Measurements from ENCODE around the gene PLCG1.

Gene PLCG1

DNA sequence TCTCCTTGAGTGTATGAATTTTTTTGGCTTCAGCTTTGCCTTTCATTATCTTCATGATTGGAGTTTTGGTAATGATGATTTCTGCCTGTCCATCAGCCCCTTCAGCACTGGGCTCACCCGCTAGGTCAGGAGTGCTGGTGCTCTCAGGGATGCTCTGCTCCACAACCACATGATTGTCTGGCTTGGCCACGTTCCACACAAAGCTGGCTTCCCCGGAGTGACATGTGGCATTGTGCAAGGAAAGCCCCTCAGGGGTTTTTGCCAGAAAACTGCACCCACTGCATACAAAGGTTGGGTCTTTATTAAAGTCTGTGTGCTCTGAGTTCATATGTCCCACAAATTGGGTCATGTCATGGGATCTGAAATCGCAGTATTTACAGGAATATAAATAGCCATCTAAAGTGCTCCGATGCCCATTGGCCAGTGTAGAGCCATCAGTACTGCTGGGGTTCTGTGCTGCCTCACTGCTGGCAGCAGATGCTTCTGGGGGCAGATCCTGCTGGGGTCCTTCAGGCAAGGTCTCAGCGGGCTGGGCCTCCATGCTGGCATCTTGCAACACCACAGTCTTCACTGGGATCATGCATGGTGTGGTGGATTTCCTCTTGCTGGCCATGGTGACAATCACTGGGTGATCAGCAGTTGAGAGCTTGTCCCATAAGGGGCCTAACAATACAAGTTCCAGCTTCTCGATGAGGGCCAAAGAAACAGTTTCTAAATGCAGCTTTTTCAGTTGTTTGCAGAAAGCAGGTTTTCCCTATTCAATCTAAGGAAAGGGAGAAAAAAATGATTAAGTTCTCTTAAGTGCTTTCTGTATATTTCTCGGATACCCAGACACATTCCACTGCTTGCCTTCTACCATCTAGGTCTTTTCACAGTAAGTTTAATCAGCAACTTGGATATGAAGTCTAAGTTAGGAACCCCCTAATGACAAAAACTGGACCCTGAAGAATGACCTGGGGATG is 67.2 kb downstream of the PLCG1 start:
- no peak overlapping the region for H3K4me3 ChIP-seq (ENCODE audit: low read depth, low read length)

DNA sequence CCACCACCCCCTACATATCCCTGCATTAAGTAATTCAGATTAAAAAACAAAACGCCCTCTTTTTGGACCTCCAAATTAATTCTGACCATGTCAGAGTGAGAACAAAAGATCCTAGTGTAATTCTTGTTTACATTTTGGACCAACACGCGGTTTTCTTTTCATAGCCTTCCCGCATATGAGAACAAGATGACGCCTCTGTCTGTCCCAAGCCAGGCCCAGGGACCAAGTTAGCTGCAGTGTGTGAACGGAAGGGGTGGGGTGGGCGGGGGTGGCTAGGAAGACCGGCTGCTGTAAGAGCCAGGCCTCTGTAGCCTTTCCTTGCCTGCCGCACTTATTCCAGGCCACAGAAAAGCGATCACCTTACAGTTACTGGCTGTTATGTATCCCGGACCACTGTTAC is 68.0 kb downstream of the PLCG1 start:
- H3K4me3 ChIP-seq (ENCODE audit: low read depth, low read length): no peak overlapping the region

DNA sequence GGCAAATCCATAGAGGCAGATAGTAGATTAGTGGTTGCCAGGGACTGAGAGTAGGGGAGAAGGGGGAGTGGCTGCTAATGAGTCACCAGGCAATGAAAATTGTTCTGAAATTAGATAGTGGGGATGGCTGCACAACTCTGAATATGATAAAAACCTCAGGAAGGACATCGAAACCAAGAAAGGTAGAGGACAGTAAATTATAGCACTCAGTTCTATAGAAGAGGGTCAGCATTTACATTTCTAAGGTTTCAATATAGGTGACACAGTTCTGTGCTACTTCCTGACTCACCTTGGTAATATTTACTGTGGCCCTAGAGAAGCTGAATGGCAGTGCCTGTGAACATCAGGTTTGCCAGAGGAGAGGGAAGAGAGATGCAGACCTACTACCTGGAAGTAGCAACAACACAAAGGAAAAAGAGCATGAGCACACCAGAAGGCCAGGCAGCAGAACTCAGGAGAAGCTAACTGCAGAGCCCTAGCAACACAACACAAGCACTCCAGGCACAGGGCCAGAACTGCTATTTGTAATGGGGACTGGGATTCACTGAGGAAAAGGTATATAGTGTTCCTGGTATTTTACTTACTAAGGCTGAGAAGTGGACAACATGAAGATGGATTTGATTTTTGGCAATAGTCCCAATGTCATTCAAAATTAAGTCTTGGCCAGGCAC is 75.9 kb downstream of the PLCG1 start:
- no peak overlapping the region for H3K4me3 ChIP-seq (ENCODE audit: low read depth, low read length)

DNA sequence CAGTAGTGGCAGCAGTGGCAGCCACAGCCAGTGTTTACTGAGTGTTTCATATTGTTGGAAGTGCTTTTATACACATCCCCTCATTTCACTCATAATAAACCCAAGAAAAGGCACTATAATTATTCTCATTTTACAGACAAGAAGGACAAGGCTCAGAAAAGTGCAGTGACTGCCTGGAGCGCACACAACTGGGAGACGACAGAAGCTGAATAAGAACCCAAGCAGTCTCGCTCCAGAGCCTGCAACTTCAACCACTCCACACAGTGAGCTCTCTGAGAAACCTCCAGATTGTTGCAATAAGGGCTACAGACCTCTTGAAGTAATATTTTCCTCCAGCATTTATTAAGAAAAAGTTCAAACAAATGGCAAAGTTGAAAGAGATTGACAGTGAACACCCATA is 76.9 kb downstream of the PLCG1 start:
- no peak overlapping the region for H3K4me3 ChIP-seq (ENCODE audit: low read depth, low read length)

DNA sequence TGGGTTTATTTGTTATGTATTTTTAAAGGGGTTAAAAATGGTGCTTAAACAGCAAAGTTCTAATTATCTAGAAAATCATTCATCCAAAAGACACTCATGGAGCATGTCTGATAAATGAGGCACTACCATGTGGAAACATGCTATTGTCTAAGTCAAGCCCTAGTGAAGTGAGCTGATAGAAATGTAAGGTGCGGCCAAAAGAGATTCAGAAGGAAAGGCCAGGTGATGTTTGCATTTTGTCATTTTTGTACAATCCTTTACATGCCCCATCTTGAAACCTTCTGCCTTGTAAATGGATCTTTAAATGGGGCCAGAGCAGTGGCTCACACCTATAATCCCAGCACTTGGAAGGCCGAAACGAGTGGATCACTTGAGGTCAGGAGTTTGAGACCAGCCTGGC is 77.3 kb downstream of the PLCG1 start:
- no peak overlapping the region for H3K4me3 ChIP-seq (ENCODE audit: low read depth, low read length)

DNA sequence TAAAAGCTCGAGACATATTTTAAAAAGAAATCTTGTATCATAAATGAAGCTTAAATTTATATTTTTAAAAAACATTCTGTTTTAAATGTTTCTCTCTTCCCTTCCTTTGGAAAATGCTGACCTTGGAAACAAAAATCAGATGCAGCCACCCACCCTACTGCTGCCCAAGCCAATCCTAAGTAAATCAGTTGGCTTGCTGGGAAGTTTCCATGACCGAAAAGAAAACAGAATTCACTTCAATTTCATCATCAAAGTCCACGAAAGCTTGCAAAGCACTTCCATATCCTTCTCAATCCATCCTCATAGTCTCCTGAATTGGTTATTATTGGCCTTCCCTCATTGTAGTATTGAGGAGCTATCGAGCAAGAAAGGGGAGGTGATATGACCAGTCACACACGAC is 80.1 kb downstream of the PLCG1 start:
- H3K4me3 ChIP-seq (ENCODE audit: low read depth, low read length): no peak overlapping the region

DNA sequence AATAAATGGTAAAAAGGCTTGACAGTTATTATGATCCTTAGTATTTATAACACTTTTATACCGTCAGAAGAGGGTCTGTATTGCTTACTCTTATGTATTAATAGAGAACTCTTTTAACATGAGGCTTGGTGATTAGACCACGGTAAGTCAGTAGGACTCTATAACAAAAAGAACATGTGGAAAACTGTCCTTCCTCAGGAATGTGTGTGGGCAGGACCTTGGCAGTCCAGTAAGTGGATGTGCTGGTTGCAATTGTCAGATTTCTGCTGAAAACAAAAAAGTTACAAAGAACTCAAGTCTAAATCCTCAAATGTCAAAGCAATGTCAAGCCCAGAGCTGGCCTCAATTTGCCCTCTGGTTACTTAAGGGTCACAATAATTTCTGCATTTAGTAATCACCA is 81.1 kb downstream of the PLCG1 start:
- no peak overlapping the region for H3K4me3 ChIP-seq (ENCODE audit: low read depth, low read length)

DNA sequence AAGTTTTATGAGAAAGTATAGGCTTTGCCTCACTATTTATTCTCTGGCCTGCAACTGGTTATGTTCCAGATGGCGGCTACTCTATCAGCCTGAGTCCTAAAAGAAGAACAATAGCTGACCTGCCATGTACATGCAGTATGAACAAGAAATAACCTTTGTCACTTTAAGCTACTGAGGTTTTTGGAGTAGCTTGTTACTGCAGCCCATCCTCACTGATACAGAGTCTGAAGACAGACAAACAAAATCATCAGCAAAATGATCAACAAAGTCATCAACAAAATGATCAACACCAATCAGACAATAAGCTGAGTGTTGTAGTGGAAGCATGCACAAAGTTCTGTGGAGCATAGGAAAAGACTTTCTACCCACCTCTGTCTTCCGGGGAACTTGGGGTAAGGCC is 82.5 kb downstream of the PLCG1 start:
- no peak overlapping the region for H3K4me3 ChIP-seq (ENCODE audit: low read depth, low read length)

DNA sequence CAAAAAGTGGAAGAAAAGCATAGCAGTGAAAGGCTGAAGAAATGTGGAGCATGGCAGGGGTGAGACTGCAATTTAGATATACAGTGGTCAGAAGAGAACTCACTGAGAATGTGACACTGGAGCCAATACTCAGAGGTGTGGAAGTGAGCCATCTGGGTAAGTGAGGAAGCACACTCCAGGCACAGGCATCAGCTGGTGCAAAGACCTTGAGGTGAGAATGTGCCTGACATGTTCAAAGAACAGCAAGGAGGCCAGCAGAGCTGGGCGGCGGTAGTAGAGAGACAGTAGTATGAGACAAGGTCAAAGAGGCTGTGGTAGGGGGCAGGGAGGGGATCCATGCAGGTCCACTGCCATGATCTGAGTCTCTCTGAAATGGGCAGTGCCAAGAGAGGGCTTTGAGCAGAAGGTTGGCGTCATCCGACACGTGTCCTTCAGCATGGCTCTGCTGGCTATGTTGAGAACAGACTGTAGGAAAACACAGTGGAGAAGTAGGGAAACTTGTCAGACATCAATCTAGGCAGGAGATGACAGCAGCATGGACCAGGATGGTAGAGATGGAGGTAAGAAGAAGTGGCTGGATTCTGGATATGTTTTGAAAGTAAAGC is 84.4 kb downstream of the PLCG1 start:
- H3K4me3 ChIP-seq (ENCODE audit: low read depth, low read length): no peak overlapping the region

DNA sequence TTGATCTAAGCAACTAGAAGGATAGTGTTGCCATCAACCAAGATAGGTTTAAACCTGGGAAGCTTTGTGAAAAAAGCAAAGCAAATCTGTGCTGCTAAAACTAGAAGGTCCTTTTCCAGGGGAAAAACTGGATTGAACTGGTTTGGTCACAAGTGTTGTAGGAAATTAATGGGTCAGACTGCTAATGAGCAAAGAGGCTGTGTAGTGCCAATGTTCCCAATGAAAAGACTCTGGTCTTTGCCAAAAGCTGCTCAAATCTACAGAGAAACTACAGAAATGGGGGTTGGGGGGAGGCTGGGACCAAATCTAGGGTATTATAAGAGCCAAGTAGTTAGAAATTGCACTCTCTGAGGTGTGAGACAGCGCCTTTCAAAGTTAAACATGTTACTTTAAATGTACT is 85.0 kb downstream of the PLCG1 start:
- no peak overlapping the region for H3K4me3 ChIP-seq (ENCODE audit: low read depth, low read length)

DNA sequence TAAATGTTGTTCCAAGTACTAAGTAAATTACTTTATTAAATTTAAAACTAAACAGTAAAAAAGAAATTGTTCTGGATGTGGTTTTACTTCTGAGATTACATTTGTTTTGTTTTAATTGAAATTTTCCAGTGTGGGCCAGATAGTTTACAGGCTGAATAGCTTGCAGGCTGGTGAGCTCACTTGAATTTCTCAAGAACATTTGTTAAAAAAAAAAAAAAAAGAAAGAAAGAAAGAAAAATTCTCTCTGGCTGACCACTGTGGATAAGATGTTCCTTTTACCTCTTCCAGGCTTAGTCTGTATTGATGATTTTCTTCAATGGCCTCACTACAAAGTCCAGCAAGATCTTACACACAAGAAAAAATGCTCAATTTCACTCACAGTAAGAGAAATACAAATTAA is 85.4 kb downstream of the PLCG1 start:
- no peak overlapping the region for H3K4me3 ChIP-seq (ENCODE audit: low read depth, low read length)

DNA sequence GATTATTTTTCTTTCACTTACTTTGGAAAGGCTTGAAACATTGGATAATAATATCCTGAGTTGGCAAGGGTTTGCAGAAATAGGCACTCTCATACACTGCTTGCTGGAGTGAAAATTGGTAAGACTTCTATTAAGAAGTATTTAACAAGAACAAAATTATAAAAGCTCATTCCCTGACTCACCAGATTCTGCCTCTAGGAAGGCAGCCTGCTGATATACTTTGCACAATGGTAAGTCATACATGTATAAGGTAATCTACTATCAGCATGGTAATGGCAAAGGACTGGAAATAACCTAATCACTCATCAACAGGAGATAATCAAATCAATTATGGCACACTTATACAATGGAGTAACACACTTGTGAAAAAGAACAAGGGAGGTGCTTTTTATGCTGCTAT is 85.8 kb downstream of the PLCG1 start:
- H3K4me3 ChIP-seq (ENCODE audit: low read depth, low read length): no peak overlapping the region

DNA sequence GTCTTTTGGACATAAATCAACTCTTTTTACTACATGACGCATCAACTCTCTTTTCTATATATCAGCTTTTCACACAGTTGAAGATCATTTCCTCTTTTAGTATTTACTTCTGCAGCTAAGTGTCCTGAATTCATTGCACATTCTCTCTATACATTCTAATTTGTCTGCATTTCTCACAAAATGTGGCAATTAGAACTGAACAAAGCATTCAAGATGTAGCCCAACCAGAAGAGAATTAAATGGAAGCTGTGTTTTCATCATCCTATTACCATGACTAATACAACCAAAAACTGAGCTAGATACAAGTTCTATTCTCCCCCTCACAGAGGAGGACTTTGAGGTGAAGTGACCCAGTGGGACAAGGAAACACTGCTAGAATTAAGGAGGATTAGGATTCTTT is 86.9 kb downstream of the PLCG1 start:
- no peak overlapping the region for H3K4me3 ChIP-seq (ENCODE audit: low read depth, low read length)

DNA sequence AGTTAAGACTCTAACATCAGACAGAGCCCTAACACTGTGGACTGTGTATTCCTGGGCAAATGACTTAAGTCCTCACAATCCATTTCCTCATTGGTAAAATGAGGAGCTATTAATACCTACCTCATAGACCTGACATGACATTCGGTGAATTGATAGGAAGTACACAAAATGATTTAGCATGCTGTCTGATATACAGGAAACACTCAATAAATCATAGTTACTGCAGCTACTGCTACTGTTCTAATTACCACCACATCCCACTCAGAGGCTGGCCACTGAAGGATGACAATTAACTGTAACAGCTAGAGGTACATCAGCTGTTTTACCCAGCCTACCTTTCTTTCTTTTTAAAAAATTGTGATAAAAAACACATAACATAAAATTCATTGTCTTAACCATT is 87.7 kb downstream of the PLCG1 start:
- H3K4me3 ChIP-seq (ENCODE audit: low read depth, low read length): no peak overlapping the region

DNA sequence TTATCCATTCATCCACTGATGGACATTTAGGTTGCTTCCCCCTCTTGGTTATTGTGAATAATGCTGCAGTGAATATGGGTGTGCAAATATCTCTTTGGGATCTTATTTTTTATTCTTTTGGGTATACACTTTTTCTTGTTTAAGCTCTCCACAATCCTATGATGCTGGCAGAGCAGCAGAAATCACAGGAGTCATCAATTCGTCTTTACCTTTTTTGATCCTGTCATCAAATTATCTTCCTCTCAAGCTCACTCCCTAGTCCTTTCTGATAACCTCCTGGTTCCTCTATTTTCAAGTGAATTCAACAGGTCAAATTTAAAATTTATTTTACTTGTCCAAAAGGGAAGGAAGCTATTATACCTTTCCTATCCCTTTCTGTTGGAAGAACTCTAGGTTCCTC is 89.1 kb downstream of the PLCG1 start:
- no peak overlapping the region for H3K4me3 ChIP-seq (ENCODE audit: low read depth, low read length)
